A549 (cell line): ENCODE data around the gene ANXA10. TPM values are rescaled to one million over a fixed set of nuclear protein-coding genes. Genes with fewer than 3 reads are reported as not detected.

Experiments used
- ATAC-seq, 2 experiments: fragments of 200-7000 bp in 1 of 2; fragments of >200 bp in 1 of 2; cut with Nextera tagmentation in 1 of 2; cut with Tn5 transposase in 1 of 2; 3 replicates each; pipeline versions ENCODE4 v1.8.0 to v1.9.1; 2018 to 2020; ENCODE audit warnings: mild to moderate bottlenecking in 1 of 2, moderate library complexity in 1 of 2
- CTCF ChIA-PET: fragments of 300-600 bp; sonication (Branson Sonifier 250); formaldehyde crosslinking; extraction: SDS; loops from one replicate; lab custom pipeline; 2021; ENCODE audit warnings: antibody characterized with exemption, inconsistent platforms; lab: Yijun Ruan, JAX
- POLR2A ChIA-PET: fragments of 350-600 bp; formaldehyde crosslinking; extraction: SDS; loops from one replicate; lab custom pipeline; 2021; ENCODE audit warnings: antibody characterized with exemption, inconsistent platforms; lab: Yijun Ruan, JAX
- DNase-seq, 2 experiments: peaks; one replicate each; pipeline versions ENCODE4 v3.0.0 to v3.0.0-alpha.2; 2011 to 2016; ENCODE audit warnings: low read depth in 1 of 2, low spot score in 1 of 2
- FAIRE-seq: peaks from 2 replicates; lab custom pipeline; 2011; peaks lifted over from hg19 to GRCh38; lab: Jason Lieb, UNC
- H3K27ac ChIP-seq, 2 experiments: fragments of >200 bp; sonication (Bioruptor Twin); formaldehyde crosslinking; 3 replicates each; pipeline ENCODE4 v1.5.1; 2016 to 2017
- H3K4me1 ChIP-seq: fragments of >200 bp; sonication (Bioruptor Twin); formaldehyde crosslinking; 3 replicates; pipeline ENCODE4 v1.6.1; 2016
- H3K4me2 ChIP-seq: fragments of >200 bp; sonication (Bioruptor Twin); formaldehyde crosslinking; 3 replicates; pipeline ENCODE4 v1.6.1; 2016
- H3K4me3 ChIP-seq: fragments of >200 bp; sonication (Bioruptor Twin); formaldehyde crosslinking; 3 replicates; pipeline ENCODE4 v1.5.1; 2016
- H3K9me3 ChIP-seq: fragments of >200 bp; sonication (Bioruptor Twin); formaldehyde crosslinking; 3 replicates; pipeline ENCODE4 v1.6.1; 2016
- EP300 ChIP-seq, 2 experiments: fragments of >200 bp; sonication (Bioruptor Twin); formaldehyde crosslinking; IDR thresholded peaks; 2 replicates in 1 of 2; 3 replicates in 1 of 2; pipeline ENCODE4 v1.6.1; 2016 to 2017
- ESRRA ChIP-seq: fragments of 150-350 bp; IDR thresholded peaks from 2 replicates; pipeline ENCODE4 v1.6.1; 2014; ENCODE audit warnings: mild to moderate bottlenecking, low read length, borderline replicate concordance
- FOSL2 ChIP-seq, 2 experiments: fragments of 450-650 bp in 1 of 2; fragments of >200 bp in 1 of 2; sonication (Bioruptor Twin) in 1 of 2; formaldehyde crosslinking; IDR thresholded peaks; 2 replicates each; pipeline versions ENCODE4 v1.5.0 to v1.6.1; 2016 to 2020; ENCODE audit warnings: mild to moderate bottlenecking in 1 of 2, moderate library complexity in 1 of 2
- HES2 ChIP-seq: fragments of >200 bp; sonication (Bioruptor Twin); formaldehyde crosslinking; IDR thresholded peaks from 2 replicates; pipeline ENCODE4 v1.6.1; 2016
- HEYL ChIP-seq: fragments of 250-450 bp; sonication (Bioruptor Pico); IDR thresholded peaks from 2 replicates; pipeline ENCODE4 v1.8.0; 2021; ENCODE audit warnings: mild to moderate bottlenecking, moderate library complexity
- HMGXB4 ChIP-seq: fragments of 250-450 bp; sonication (Bioruptor Pico); IDR thresholded peaks from 2 replicates; pipeline ENCODE4 v1.5.0; 2021; ENCODE audit warnings: mild to moderate bottlenecking, moderate library complexity, borderline replicate concordance
- HOXA7 ChIP-seq: fragments of 250-450 bp; sonication (Bioruptor Pico); IDR thresholded peaks from 2 replicates; pipeline ENCODE4 v1.5.0; 2020; ENCODE audit warnings: mild to moderate bottlenecking, moderate library complexity
- MAX ChIP-seq: IDR thresholded peaks from 2 replicates; pipeline ENCODE4 v1.6.1; 2012
- MYC ChIP-seq: IDR thresholded peaks from 2 replicates; pipeline ENCODE4 v1.6.1; 2012; ENCODE audit warnings: mild to moderate bottlenecking, inconsistent platforms, low read length, improper control_type of control experiment, borderline replicate concordance
- NPAS2 ChIP-seq: fragments of 250-450 bp; sonication (Bioruptor Pico); IDR thresholded peaks from 2 replicates; pipeline ENCODE4 v1.8.0; 2022; ENCODE audit warnings: mild to moderate bottlenecking, moderate library complexity, borderline replicate concordance
- PBX3 ChIP-seq: IDR thresholded peaks from 2 replicates; pipeline ENCODE4 v1.6.1; 2012
- PHF8 ChIP-seq: fragments of 200-600 bp; sonication (generic); IDR thresholded peaks from 2 replicates; pipeline ENCODE4 v1.6.1; 2016; ENCODE audit warnings: low read depth, mild to moderate bottlenecking, antibody characterized with exemption, moderate library complexity, borderline replicate concordance
- POLR2A ChIP-seq: IDR thresholded peaks from 2 replicates; pipeline ENCODE4 v1.6.1; 2012; ENCODE audit warnings: mild to moderate bottlenecking, low read length
- RARB ChIP-seq: fragments of 250-450 bp; sonication (Bioruptor Pico); IDR thresholded peaks from 2 replicates; pipeline ENCODE4 v1.8.0; 2021; ENCODE audit warnings: mild to moderate bottlenecking, moderate library complexity
- RCOR1 ChIP-seq: fragments of 150-350 bp; IDR thresholded peaks from 2 replicates; pipeline ENCODE4 v1.6.1; 2014; ENCODE audit warnings: antibody characterized with exemption, low read length, low read depth
- SREBF2 ChIP-seq: fragments of 450-650 bp; IDR thresholded peaks from 2 replicates; pipeline ENCODE4 v1.6.1; 2014; ENCODE audit warnings: mild to moderate bottlenecking, moderate library complexity
- TP53 ChIP-seq: fragments of 250-450 bp; sonication (Bioruptor Pico); IDR thresholded peaks from 2 replicates; pipeline ENCODE4 v1.5.0; 2021; ENCODE audit warnings: mild to moderate bottlenecking, moderate library complexity
- ZNF302 ChIP-seq: fragments of 250-450 bp; sonication (Bioruptor Pico); IDR thresholded peaks from 2 replicates; pipeline ENCODE4 v1.9.0; 2021; ENCODE audit warnings: inconsistent platforms, mild to moderate bottlenecking, moderate library complexity
- WGBS: methylation state at CpG from one replicate; pipeline ENCODE4 v1.1.6; 2017; ENCODE audit errors: missing lambda C conversion rate; 5-methylcytosine and 5-hydroxymethylcytosine counted together
- polyA plus RNA-seq, 4 experiments: library from polyadenylated mRNA; depleted of rRNA in 3 of 4; stranded (reverse); fragments of >200 nt; fragmentation: RNase III in 1 of 4; extraction: RNeasy Plus Mini Kit Qiagen cat#74134 plus additional on column Dnase treatment in 1 of 4; gene quantifications; 2 replicates in 3 of 4; 3 replicates in 1 of 4; pipeline ENCODE4 v1.2.3, GENCODE V29; 2011 to 2017

The ANXA10 gene
- polyA plus RNA-seq, 2 of the 4 experiments (the other 2 are of a cell fraction) = 1.7 to 4.0 TPM

GRCh38 chr4:168118116-168118655 is 25.8 kb downstream of the ANXA10 start:
- POLR2A ChIA-PET = no interaction called here
- Histone ChIP-seq H3K9me3 (no peaks in the 10 kb centered on the region), H3K4me2 (no peak overlapping the region), H3K27ac (no peak overlapping the region), H3K4me1 (no peaks in the 10 kb centered on the region), H3K4me3 (no peak overlapping the region)
- 89% methylated on average over 1 of the region's 1 CpG for WGBS
- DNase-seq (no peak), ATAC-seq (no peak), FAIRE-seq (no peak)
- TF ChIP-seq HMGXB4 (CRISPR knock-in tag) = no peak
- TF ChIP-seq EP300 (IDR thresholded peaks at IDR 0.05) = no peak
- no peak for TF ChIP-seq PHF8
- no peak for TF ChIP-seq POLR2A
- TF ChIP-seq MAX = no peak
- TF ChIP-seq NPAS2 (CRISPR knock-in tag) = no peak
- no peak for TF ChIP-seq ZNF302 (CRISPR knock-in tag)
- TF ChIP-seq RCOR1 = no peak
- CTCF ChIA-PET = no interaction called here

GRCh38 chr4:168119100-168119499 is 26.8 kb downstream of the ANXA10 start:
- DNase-seq (no peak), FAIRE-seq (no peak), ATAC-seq (no peak)
- H3K4me1 ChIP-seq = peaks cover 3% of the 10 kb centered on the region; the same call in 2 of the 3 replicates
- H3K4me2 ChIP-seq = no peak overlapping the region
- CTCF ChIA-PET = no interaction called here
- TF ChIP-seq TP53 = no peak
- TF ChIP-seq FOSL2 (IDR thresholded peaks at IDR 0.05) = no peak
- TF ChIP-seq FOSL2 (CRISPR knock-in tag; IDR thresholded peaks at IDR 0.05) = no peak
- no peak for TF ChIP-seq PHF8
- no peak for TF ChIP-seq ESRRA
- no peaks in the 10 kb centered on the region for H3K9me3 ChIP-seq
- H3K4me3 ChIP-seq = no peak overlapping the region
- POLR2A ChIA-PET = no interaction called here
- no peak overlapping the region for H3K27ac ChIP-seq
- 26% methylated on average over 1 of the region's 1 CpG for WGBS

- TF ChIP-seq SREBF2 (no peak), HES2 (no peak), EP300 (IDR thresholded peaks at IDR 0.05) (no peak), HEYL (CRISPR knock-in tag) (no peak), ESRRA (no peak), ZNF302 (CRISPR knock-in tag) (no peak)
- Histone ChIP-seq H3K4me3 (no peak overlapping the region), H3K4me2 (no peak overlapping the region), H3K4me1 (peaks cover 10% of the 10 kb centered on the region; the same call in 2 of the 3 replicates), H3K9me3 (no peaks in the 10 kb centered on the region), H3K27ac (no peak overlapping the region)
- POLR2A ChIA-PET = no interaction called here
- FAIRE-seq (no peak), ATAC-seq (no peak), DNase-seq (no peak)
- WGBS = 56% methylated on average over 3 of the region's 3 CpGs
- CTCF ChIA-PET = no interaction called here
Measured at GRCh38 chr4:168119890-168120289, 27.6 kb downstream of the ANXA10 start.

- POLR2A ChIA-PET = no interaction called here
- TF ChIP-seq RARB (CRISPR knock-in tag) (no peak), PBX3 (no peak), HOXA7 (CRISPR knock-in tag) (no peak), MYC (no peak)
- TF ChIP-seq, all 56 proteins: peak for 0
- no peak for ATAC-seq
- Histone ChIP-seq H3K4me1 (peaks cover 11% of the 10 kb centered on the region; the same call in 2 of the 3 replicates), H3K4me3 (no peak overlapping the region), H3K27ac (no peak overlapping the region), H3K4me2 (no peak overlapping the region), H3K9me3 (no peaks in the 10 kb centered on the region)
- 88% methylated on average over 1 of the region's 1 CpG for WGBS
- DNase-seq = no peak
- CTCF ChIA-PET = no interaction called here
- FAIRE-seq = no peak
Measured at GRCh38 chr4:168120811-168121210, 28.5 kb downstream of the ANXA10 start.
